Left colon (tissue), 2 donors: ENCODE results near the gene MCOLN2. TPM values are rescaled to one million over a fixed set of nuclear protein-coding genes. Genes with fewer than 3 reads are reported as not detected.

Experiments
- ATAC-seq: fragments of 200-7000 bp; cut with Tn5 transposase; one replicate; pipeline ENCODE4 v1.9.1; 2020; ENCODE audit warnings: mild to moderate bottlenecking, moderate library complexity
- DNase-seq, 2 donors: peaks; one replicate each; pipeline ENCODE4 v3.0.0-alpha.2; 2020
- intact Hi-C, 2 donors: fragments of 100-400 bp; cut with DNase I in 1 of 2; cut with micrococcal nuclease in 1 of 2; formaldehyde crosslinking; loops; one replicate each; pipeline versions ENCODE4 v1.11.2 to v1.14.0; 2022; cut with DNase I, micrococcal nuclease
- total RNA-seq, 2 donors: library from RNA; stranded (reverse); fragmentation: NEBNext Ultra II Directional; extraction: Animal tissue kit (Norgen Biotek cat#: 25700); gene quantifications; one replicate each; pipeline ENCODE4 v1.2.1, GENCODE V29; 2021
- donor health status: DM: no; HTN: no; CAD: no.
- donor health status: DM: yes; HTN: yes; CAD: no.

MCOLN2 gene
- total RNA-seq, 2 donors from 2014 or later: 25.2 to 87.3 TPM

- no peak for DNase-seq
- intact Hi-C loops: no loop called here
- no peak for ATAC-seq
These were observed 40.8 kb downstream of the MCOLN2 start for GRCh38 chr1:84956097-84956496.

- no peak for ATAC-seq
- intact Hi-C loops: loop anchor here (5.0 to 10.0 kb wide), 3 partner anchors 75 to 305 kb away; partner anchors contain the start of gene C1orf52 (in 1 of the 2)
These were observed 47.2 kb downstream of the MCOLN2 start for GRCh38 chr1:84949664-84950063.

GRCh38 chr1:84947536-84948410 lies 49.1 kb downstream of the MCOLN2 start:
- DNase-seq (no peak), ATAC-seq (no peak)
- intact Hi-C loops: loop anchor here (5.0 to 10.0 kb wide), 3 partner anchors 77 to 307 kb away; partner anchors contain the start of gene C1orf52 (in 1 of the 2)

More at GRCh38 chr1:84949664-84950063, 47.2 kb downstream of the MCOLN2 start:
- DNase-seq: no peak

- intact Hi-C loops: loop anchor here (5.0 to 10.0 kb wide), 3 partner anchors 78 to 308 kb away; partner anchors contain the start of gene C1orf52 (in 1 of the 2)
- ATAC-seq (no peak), DNase-seq (no peak)
These were observed 50.3 kb downstream of the MCOLN2 start for GRCh38 chr1:84946631-84947030.

- ATAC-seq: peak; percentile 96
- intact Hi-C loops: loop anchor here (5.0 to 10.0 kb wide), 3 partner anchors 80 to 310 kb away; partner anchors contain the start of gene C1orf52 (in 1 of the 2)
- peak; percentile 33 to 73 for DNase-seq
These were observed 52.0 kb downstream of the MCOLN2 start for GRCh38 chr1:84944767-84945486.

- ATAC-seq: no peak
- DNase-seq: no peak
- intact Hi-C loops: loop anchor here (10.0 kb wide), 2 partner anchors 83 to 313 kb away; partner anchors contain the start of gene C1orf52 (in 1 of the 2)
These were observed 55.1 kb downstream of the MCOLN2 start for GRCh38 chr1:84941843-84942242.

- ATAC-seq (no peak), DNase-seq (no peak)
- intact Hi-C loops: loop anchor here (10.0 kb wide), 2 partner anchors 84 to 314 kb away; partner anchors contain the start of gene C1orf52 (in 1 of the 2)
These were observed 56.4 kb downstream of the MCOLN2 start for GRCh38 chr1:84940481-84940880.

GRCh38 chr1:84939761-84940160 lies 57.2 kb downstream of the MCOLN2 start:
- DNase-seq: no peak
- intact Hi-C loops: loop anchor here (5.0 to 10.0 kb wide), 4 partner anchors 85 to 318 kb away; partner anchors contain the start of gene C1orf52 (in 2 of the 2)
- ATAC-seq: no peak

GRCh38 chr1:84939151-84939550 lies 57.8 kb downstream of the MCOLN2 start:
- intact Hi-C loops: loop anchor here in 1 of 2 donors (5.0 to 10.0 kb wide), 2 partner anchors 174 to 318 kb away; partner anchors contain the start of gene C1orf52
- DNase-seq (no peak), ATAC-seq (no peak)

GRCh38 chr1:84936116-84936810 lies 60.6 kb downstream of the MCOLN2 start:
- no peak for DNase-seq
- intact Hi-C loops: loop anchor here in 1 of 2 donors (5.0 to 10.0 kb wide), 2 partner anchors 171 to 321 kb away; partner anchors contain the start of gene C1orf52

GRCh38 chr1:84933011-84933611 lies 63.8 kb downstream of the MCOLN2 start:
- no peak for DNase-seq
- intact Hi-C loops: loop anchor here in 1 of 2 donors (10.0 kb wide), 1 partner anchor 168 kb away; no protein-coding TSS in a partner anchor
- no peak for ATAC-seq

More at GRCh38 chr1:84936116-84936810, 60.6 kb downstream of the MCOLN2 start:
- ATAC-seq: peak; percentile 80

- intact Hi-C loops: loop anchor here in 1 of 2 donors (10.0 kb wide), 1 partner anchor 166 kb away; no protein-coding TSS in a partner anchor
- ATAC-seq: no peak
- DNase-seq: no peak
These were observed 66.1 kb downstream of the MCOLN2 start for GRCh38 chr1:84930831-84931230.

- intact Hi-C loops: loop anchor here in 1 of 2 donors (10.0 kb wide), 1 partner anchor 166 kb away; no protein-coding TSS in a partner anchor
- no peak for DNase-seq
- no peak for ATAC-seq
These were observed 66.6 kb downstream of the MCOLN2 start for GRCh38 chr1:84930329-84930728.

- intact Hi-C loops: no loop called here
- DNase-seq (no peak), ATAC-seq (no peak)
These were observed 67.3 kb downstream of the MCOLN2 start for GRCh38 chr1:84929581-84929980.

GRCh38 chr1:84928979-84929378 lies 67.9 kb downstream of the MCOLN2 start:
- ATAC-seq: no peak
- DNase-seq: no peak
- intact Hi-C loops: no loop called here

- intact Hi-C loops: no loop called here
- ATAC-seq (peak; percentile 35), DNase-seq (no peak)
These were observed 73.6 kb downstream of the MCOLN2 start for GRCh38 chr1:84923317-84923716.

GRCh38 chr1:84920159-84920558 lies 76.8 kb downstream of the MCOLN2 start:
- ATAC-seq (no peak), DNase-seq (no peak)
- intact Hi-C loops: no loop called here
